HL-60/S4 (cell line): ENCODE results near the gene BAK1.
"Not testable (repeated sequence)": the region's sequence is repeated elsewhere in the genome, so short reads cannot be mapped to it uniquely, and the experiment has no call there.

Source experiments
- in situ Hi-C: fragments of 300-500 bp; cut with MboI; formaldehyde crosslinking; loops from 2 replicates; pipeline ENCODE4 v1.14.3; 2022; ENCODE audit warnings: low sequenced_read_pairs

BAK1 gene

GRCh38 chr6:33609019-33609418, 28.9 kb upstream of the BAK1 start:
- in situ Hi-C loops, result no loop called here

GRCh38 chr6:33607784-33608161, 27.7 kb upstream of the BAK1 start:
- in situ Hi-C loops, result no loop called here

DNA sequence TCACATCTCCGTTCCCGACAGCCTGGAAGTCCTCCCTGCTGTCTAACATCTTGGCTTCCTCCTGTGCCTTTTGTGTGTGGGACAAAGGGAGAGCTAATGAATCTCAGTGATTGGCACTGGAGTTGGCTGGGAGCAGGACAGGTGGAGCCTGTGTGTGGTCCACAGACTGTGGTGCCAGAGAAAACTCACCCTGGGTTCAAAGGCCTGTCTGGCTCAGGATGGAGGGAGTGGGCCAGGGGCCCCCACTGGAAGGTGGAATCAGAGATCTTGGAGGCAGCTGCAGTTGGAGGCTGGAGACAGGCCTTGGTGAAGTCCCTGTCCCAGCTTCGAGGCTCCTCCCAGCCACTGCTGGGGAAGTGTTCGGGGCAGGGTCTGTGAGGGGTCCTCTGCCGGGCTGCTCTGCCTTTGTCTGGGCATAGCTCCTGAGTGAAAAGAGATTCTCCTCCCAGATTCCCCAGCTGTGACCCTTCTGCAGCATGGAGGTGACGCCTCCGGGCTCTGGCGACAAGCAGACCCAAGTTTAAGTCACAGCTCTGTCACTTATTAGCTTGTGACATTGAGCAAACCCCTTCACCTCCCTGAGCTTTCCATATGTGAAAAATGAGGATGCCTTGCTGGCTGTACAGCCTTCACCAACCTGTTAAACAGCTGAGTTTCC, 27.2 kb upstream of the BAK1 start:
- in situ Hi-C loops, result no loop called here

GRCh38 chr6:33606642-33607041, 26.6 kb upstream of the BAK1 start:
- in situ Hi-C loops, result no loop called here

DNA sequence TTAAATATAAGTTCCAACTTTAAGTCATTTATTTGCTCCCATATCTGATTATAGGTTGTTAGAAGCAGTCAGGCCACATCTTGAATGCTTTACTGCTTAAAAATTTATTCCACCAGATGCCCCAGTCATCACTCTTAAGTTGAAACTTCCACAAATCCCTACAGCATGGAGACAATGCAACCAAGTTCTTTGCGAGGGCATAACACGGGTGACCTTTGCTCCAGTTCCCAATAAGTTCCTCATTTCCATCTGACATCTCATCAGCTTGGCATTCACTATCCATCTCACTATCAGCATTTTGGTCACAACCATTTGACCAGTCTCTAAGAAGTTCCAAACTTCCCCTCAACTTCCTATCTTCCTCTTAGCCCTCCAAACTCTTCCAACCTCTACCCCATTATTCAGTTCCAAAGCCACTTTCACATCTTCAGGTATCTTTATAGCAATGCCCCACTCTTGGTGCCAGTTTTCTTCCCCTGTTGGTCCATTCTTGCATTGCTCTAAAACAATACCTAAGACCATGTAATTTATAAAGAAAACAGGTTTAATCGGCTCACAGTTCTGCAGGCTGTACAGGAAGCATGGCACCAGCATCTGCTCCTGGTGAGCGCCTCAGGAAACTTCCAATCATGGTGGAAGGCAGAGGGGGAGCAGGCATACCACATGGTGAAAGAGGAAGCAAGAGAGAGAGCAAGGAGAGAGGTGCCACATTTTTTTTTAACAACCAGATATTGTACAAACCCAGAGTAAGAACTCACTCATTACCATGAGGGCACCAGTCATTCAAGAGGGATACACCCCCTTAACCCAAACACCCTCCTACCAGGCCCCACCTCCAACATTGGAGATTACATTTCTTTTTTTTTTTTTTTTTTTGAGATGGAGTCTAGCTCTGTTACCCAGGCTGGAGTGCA, 25.1 kb upstream of the BAK1 start:
- in situ Hi-C loops, result no loop called here

DNA sequence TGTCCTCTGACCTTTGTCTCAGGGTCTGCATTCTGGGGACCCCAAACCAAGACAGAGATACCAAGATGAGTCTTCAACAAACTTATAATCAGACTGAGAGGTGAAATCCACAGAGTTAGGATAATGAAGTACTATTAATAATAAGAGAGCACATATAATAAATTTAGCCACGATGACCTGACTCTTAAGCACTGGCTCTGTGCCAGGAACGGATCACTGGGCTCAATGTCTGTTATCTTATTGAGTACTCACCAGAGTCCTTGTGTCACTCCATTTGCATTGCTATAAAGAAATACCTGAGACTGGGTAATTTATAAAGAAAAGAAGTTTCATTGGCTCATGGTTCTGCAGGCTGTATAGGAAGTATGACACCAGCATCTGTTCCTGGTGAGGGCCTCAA, 22.1 kb upstream of the BAK1 start:
- in situ Hi-C loops, result no loop called here

GRCh38 chr6:33600761-33601160, 20.7 kb upstream of the BAK1 start:
- in situ Hi-C loops, result no loop called here

DNA sequence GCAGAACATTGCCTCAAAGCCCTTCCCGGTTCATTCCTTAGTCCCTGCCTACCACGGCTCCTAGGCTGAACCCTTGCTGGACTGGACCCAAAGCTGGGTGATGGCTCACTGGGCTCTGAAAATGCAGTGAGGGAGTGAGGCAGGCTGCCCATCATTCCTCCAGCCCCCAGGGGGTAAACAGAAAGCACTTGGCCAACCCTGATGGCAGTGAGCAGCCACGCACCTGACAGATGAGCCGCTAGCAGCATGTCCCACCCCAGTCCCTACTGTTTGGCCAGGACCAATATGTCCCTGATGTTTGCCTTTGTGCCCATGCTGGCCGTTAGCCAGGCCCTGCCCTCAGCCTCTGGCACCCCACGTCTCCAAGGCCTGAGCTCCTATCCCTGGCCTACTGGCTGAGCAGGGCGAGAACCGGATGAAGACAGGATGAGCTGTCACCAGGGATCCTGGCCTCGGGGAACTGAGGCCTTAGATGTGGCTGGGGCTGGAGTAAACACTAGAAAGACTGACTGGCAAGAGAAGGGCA, 19.4 kb upstream of the BAK1 start:
- in situ Hi-C loops, result no loop called here

- in situ Hi-C loops, result no loop called here
These were observed 17.7 kb upstream of the BAK1 start for GRCh38 chr6:33597551-33598322.

DNA sequence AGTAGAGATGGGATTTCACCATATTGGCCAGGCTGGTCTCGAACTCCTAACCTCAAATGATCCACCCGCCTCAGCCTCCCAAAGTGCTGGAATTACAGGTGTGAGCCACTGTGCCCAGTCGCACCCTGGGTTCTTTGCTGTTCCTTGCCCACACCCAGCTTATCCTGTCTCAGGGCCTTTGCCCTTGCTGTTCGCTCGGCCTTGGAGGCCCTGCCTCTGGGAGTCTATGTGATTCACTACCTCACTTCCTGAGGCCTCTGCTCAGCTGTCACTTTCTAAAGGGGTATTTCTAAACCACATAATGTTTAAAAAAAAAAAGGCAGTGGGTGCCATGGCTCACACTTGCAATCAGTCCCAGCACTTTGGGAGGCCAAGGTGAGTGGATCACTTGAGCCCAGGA, 16.8 kb upstream of the BAK1 start:
- in situ Hi-C loops, result not testable (repeated sequence)

DNA sequence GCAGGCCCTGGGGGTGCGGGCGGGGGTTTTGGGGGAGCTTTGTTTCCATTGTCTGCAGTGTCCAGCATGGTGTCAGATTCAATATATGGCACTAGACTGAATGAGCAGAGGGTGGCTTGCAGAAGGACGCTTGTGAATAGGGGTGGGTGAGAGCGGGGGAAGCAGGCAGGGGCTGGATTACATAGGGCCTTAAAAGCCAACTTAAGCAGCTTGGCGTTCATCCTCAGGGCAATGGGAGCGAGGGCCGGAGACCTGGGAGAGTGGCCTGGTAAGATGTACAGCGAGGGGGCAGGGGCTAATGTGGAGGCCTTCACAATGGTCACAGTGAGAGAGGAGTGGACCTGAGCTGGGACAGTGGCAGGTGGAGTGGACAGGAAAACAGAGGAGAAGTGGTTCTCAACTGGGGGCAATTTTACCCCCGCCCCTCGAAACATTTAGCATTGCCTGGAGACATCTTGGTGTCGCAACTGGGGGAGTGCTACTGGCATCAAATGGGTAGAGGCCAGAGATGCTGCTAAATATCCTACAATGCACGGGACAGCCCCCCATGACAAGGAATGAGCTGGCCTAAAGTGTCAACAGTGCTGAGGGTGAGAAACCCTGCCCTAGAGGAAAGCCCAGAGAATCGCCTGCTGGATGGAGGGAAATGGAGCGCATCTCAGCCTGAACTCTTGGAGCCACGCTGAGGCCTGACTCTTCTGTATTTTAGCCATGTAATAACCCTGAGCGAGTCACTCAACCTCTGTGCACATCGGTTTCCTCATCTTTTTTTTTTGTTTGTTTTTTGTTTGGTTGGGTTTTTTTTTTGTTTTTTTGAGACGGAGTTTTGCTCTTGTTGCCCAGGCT, 15.1 kb upstream of the BAK1 start:
- in situ Hi-C loops, result no loop called here

GRCh38 chr6:33593414-33593727, 13.3 kb upstream of the BAK1 start:
- in situ Hi-C loops, result no loop called here

- in situ Hi-C loops, result no loop called here
These were observed 12.7 kb upstream of the BAK1 start for GRCh38 chr6:33592595-33593413.

DNA sequence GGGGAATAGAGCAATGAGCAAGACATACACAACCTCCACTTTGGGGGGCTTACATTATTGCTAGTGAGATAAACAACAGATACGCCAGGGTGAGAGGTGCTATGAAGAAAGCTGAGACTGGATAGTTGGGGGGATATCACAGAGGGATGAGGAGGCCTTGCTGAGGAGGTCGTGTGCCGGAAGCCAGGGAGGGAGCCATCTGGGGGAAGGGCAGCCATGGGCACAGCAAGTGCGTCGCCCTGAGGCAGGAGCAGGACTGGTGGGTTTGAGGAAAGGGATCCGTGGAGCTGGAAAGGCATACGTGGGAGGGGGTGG, 12.2 kb upstream of the BAK1 start:
- in situ Hi-C loops, result no loop called here

DNA sequence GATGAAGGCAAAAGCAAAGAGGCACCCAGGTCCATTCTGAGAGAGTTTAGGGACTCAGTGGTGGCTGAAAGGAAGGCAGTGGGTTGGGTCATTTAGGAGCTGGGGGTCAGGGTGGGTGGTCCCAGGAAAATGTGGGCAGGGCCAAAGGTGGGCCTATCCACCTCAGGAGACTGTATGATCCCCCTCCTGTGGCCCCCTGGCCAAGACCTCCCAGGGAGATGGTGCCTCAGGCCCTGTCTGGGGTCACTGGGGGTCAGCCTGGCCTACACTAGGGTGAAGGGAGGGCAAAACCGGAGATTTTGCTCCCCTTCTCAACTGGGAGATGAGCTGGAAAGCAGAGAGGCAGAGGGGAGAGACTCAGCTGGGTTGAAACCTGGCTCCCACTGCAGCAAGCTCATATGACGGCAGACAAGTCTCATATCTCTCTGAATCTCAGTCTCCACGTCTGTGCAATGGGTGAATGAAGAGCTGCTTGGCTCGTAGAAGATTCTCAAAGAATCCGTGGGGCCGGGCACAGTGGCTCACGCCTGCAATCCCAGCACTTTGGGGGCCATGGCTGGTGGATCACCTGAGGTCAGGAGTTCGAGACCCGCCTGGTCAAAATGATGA, 11.5 kb upstream of the BAK1 start:
- in situ Hi-C loops, result no loop called here

DNA sequence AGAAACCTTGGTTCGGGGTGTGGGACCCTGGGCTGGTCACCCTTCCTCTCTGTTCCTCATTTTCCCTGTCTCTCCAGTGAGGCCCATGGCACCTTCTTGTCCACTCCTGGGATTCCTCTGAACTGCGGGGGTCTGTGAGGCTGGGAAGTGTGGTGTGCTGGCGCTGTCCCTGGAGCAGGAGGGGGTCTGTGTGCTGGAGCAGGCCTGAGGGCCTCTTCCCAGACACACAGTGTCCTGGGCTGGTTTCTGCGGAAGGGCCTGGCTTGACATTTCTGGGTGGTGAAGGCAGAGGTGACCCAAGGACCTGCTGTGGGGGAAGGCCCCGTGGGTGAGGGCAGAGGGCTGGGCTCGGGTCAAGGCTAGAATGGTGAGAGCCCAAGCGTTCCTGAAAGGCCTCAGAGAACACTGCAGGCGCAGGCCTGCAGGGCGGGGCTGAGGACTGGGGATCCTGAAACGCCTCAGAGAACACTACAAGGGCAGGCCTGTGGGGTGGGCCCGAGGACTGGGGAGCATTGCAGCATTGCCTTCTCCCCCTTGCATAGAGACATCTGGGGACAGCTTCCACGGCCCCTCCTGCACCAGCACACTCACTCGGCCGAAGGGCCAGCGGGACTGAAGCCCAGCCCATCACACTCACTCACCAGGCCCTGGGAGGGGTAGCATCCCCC, 10.6 kb upstream of the BAK1 start:
- in situ Hi-C loops, result no loop called here

GRCh38 chr6:33589731-33590530, 9.9 kb upstream of the BAK1 start:
- in situ Hi-C loops, result loop anchor here (10.0 kb wide), 1 partner anchor 115 kb away; no protein-coding TSS in a partner anchor

DNA sequence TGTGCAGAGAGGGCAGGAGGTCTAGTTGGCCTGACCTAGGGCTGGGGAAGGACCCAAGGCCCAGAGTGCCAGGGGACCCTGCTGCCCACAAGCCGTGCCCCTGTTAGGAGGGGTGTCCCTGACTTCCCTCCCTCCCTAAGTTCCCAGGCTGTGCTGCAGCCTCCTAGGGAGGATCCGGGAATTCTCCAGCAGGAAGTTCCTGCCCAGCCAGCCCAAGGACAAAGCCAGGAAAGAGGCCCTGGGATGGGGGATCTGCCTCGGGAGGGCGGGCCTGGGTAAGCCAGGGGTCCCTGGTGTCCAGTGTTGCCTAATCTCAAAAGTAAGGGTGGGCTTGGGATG, 9.3 kb upstream of the BAK1 start:
- in situ Hi-C loops, result loop anchor here (10.0 kb wide), 1 partner anchor 115 kb away; no protein-coding TSS in a partner anchor
